Measurements from ENCODE around the gene JPH4. TPM values are rescaled to one million over a fixed set of nuclear protein-coding genes. Genes with fewer than 3 reads are reported as not detected.

JPH4 gene
- total RNA-seq, 1 experiment from 2014 or later = not detected

DNA sequence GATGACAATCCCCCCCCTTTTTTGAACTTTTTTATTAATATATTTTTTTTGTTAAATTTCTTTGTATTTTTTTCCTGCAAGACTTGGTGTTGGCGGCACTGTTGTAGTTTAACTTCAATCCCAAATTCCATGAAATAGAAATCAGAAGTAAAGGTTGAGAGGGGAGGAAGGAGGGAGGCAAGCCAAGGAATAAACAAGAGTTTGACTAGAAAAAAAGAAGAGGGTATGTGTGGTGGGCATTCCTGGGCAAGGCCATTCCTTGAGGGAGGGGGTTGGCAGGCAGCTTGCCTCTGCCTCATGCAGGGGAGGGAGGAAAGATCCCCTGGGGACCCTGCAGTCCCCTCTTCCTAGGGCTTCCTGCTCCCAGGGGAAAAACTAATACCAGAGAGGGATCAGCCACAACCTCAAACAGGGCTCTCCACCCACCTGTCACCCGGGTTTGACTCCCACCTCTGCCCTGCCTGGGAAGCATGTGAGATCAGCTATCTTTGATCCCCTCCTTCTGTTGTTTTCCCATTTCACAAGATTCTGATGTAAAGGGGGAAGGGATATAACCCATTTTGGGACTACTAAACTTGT, 10.5 kb downstream of the JPH4 start:
- H3K4me1 ChIP-seq (replicated peaks) = peaks cover 10% of the 10 kb centered on the region
- no peaks in the 10 kb centered on the region for H3K36me3 ChIP-seq
- H3K9me3 ChIP-seq (replicated peaks) = no peaks in the 10 kb centered on the region
- H3K27ac ChIP-seq = no peak overlapping the region
- DNase-seq (ENCODE audit: low read depth in 1 of 2, low spot score in 2 of 2) = no peak
- H3K27me3 ChIP-seq (replicated peaks) = no peaks in the 10 kb centered on the region; the same call in 1 of the 2 replicates
- H3K4me3 ChIP-seq = no peak overlapping the region

DNA sequence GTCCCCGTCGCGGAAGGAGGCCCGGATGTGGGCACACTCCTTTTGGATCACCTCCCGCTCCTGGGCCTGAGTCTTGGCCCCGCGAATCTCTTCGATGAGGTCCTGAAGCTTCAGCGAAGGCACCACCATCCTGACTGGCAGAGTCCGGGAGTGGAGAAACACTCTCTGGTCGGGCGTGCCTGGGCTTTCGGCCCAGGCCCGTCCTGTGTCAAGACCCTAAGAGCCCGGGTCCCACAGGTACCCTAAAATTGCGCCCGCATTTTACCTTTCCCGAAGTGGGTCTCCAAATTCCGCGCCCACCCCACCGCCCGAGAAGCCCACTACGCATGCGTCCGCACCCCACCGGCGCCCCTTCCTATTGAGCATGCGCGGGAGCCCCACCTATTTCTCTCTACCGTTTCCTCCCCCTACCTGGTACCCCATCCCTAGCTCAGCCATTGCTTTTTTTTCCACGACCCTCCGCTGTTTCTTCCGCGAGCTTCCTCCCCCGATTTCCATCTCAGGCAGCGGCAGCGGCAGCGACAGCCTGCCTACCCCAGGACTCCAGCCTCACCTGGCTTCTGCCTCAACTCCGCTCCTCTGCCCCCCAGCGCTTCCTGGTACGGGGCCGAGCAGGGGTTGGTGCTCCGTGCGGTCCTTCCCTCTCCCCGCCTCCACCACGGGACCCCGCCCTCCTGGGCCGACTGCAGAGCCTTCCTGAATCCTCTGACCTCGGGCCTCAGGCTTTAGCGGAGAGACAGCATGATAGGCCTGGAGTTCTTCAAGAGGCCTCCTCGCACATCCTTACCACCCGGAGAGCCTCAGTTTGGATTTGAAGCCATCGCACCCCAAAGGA, 11.2 kb downstream of the JPH4 start, which contains the start of gene AP1G2:
Gene AP1G2 (minus strand): TSS at position 606 of the 835 bp plus-strand sequence. CDS start 477 bp downstream, at position 129.
- peak within 1 kb of the TSS; percentile 36 for H3K4me3 ChIP-seq
- H3K9me3 ChIP-seq (replicated peaks) = no peaks in the 10 kb centered on the region
- H3K4me1 ChIP-seq (replicated peaks) = peaks cover 10% of the 10 kb centered on the region
- no peak within 1 kb of the TSS for H3K27ac ChIP-seq
- no peaks in the 10 kb centered on the region for H3K36me3 ChIP-seq
- no peaks in the 10 kb centered on the region; the same call in 1 of the 2 replicates for H3K27me3 ChIP-seq (replicated peaks)
- peak in 1 of 2 experiments; percentile 16 for DNase-seq (ENCODE audit: low read depth in 1 of 2, low spot score in 2 of 2)

DNA sequence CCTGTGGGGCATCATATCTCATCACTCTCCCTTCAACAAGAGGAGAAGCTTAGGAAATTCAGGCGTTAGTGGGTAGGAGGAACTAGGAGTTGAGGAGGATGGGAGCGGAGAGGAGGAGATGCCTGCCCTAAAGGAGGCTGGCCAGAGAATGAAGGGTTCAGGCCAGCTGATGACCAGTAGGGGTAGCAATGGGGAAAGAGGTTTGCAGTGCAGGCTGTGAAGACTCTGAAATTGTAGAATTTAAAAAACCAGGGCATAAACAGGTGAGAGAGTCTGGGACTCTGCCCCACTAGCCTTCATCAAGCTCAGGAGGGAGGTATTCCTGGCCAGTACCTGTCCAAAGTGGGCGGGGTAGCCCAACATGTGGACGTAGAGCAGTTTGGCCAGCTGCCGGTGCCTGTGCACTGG, 11.8 kb downstream of the JPH4 start:
- H3K4me1 ChIP-seq (replicated peaks) = peaks cover 10% of the 10 kb centered on the region
- no peak for DNase-seq (ENCODE audit: low read depth in 1 of 2, low spot score in 2 of 2)

DNA sequence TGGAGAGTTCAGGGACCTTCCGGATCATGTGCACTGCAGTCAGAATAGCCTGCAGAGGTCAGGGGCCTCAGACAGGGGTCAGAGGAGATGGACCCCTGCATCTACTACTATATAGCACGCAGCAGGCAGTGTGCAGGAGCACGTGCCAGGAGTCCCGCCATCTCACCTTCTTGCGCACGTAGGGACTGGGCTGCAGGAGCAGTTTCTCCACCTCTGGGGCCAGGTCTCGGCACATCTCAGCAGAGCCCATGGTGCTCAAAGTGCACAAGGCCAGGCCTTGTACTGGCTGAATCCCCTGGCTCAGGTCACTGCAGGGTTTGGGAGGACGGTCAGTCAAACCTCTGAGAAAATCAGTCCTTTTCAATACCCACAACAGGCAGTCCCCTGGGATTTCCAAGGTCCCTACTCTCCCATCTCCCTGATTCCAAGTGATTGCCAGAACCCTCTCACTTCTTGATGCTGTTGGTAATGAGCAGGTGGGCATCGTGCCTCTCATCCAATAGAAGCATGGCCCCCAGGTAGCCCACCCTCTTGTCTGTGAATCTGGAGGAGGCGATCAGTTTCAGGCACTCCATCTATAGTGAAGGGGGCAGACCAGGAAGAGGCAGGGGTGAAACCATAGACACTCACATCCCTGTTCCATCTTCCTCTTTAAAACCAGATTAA, 12.3 kb downstream of the JPH4 start:
- no peak overlapping the region for H3K27ac ChIP-seq
- H3K36me3 ChIP-seq = no peaks in the 10 kb centered on the region
- H3K27me3 ChIP-seq (replicated peaks) = no peaks in the 10 kb centered on the region
- H3K9me3 ChIP-seq (replicated peaks) = no peaks in the 10 kb centered on the region
- no peak overlapping the region for H3K4me3 ChIP-seq
- DNase-seq (ENCODE audit: low read depth in 1 of 2, low spot score in 2 of 2) = no peak
- peaks cover 10% of the 10 kb centered on the region for H3K4me1 ChIP-seq (replicated peaks)

More for the DNA sequence above, 11.8 kb downstream of the JPH4 start:
- no peaks in the 10 kb centered on the region for H3K27me3 ChIP-seq (replicated peaks)
- no peaks in the 10 kb centered on the region for H3K9me3 ChIP-seq (replicated peaks)
- no peaks in the 10 kb centered on the region for H3K36me3 ChIP-seq
- H3K4me3 ChIP-seq = peak overlapping the region; percentile 36
- no peak overlapping the region for H3K27ac ChIP-seq

DNA sequence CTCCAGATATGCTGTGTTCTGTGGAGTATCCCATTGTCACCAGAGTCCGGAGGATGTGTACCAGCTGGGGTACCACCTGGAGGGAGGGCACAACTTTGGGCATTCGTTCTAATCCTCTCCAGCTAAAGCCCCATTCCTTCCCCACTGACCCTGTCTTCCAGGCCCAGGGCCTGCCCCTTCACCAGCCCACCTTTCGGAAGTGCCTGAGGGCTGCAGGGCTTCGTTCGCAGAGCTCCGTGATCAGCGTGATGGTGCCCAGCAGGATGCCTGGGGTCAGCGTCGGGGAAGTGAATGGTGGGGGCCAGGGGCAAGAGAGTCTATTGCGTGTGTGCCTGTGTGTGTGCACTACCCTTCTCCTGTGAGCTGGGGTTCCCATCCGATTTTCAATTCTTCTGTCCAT, 13.0 kb downstream of the JPH4 start:
- no peak for DNase-seq (ENCODE audit: low read depth in 1 of 2, low spot score in 2 of 2)
- no peaks in the 10 kb centered on the region for H3K27me3 ChIP-seq (replicated peaks)
- no peak overlapping the region for H3K27ac ChIP-seq
- H3K4me3 ChIP-seq = no peak overlapping the region
- no peaks in the 10 kb centered on the region for H3K36me3 ChIP-seq
- peaks cover 10% of the 10 kb centered on the region for H3K4me1 ChIP-seq (replicated peaks)
- H3K9me3 ChIP-seq (replicated peaks) = no peaks in the 10 kb centered on the region

DNA sequence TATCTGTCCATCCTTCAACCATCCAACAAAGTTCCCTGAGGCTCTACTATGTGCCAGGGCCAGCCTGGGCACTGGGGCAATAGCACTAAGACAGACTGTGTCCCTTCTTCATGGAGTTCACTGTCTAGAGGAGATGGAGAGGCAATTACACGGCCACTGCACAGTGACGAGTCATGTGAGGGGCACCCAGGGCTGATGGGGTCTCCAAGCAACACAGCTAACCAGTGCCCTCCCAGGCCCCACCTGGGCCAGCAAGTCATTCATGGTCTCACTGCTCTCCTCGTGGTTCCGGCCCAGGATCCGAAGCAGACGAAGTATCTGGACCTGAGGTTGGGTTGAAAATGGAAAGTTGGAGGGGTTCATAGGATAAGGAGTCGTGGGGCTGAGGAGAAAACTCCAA, 13.7 kb downstream of the JPH4 start:
- Histone ChIP-seq H3K4me3 (no peak overlapping the region), H3K36me3 (no peaks in the 10 kb centered on the region), H3K4me1 (replicated peaks) (peaks cover 10% of the 10 kb centered on the region), H3K9me3 (replicated peaks) (no peaks in the 10 kb centered on the region), H3K27ac (no peak overlapping the region), H3K27me3 (replicated peaks) (no peaks in the 10 kb centered on the region)
- DNase-seq (ENCODE audit: low read depth in 1 of 2, low spot score in 2 of 2) = no peak

DNA sequence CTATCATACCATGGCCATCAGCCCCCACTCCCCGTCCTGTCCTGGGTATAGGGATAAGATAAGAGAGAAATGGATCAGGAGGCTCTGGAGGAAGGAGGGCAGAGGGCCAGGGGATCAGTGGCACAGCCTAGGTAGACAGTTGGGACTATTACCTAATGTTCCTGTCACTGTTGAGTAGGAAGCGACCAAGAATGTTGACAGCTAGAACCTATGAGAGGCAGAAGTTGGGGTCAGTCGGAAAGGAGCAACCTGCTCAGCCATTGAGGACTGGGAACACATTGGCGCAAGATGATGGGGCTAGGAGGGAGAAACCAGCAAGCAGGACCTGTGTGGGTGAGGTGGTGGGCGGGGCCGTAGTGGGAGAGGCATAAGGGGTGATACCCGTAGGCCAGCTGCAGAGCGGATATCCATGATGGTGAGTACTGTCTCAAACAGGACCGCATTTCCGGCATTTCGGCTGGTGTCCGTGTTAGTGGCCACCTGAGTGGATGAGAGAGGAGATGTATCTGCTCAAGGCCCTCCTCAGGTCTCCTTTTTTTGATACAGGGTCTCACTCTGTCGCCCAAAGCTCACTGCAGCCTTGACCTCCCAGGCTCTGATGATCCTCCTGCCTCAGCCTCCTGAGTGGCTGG, 14.3 kb downstream of the JPH4 start:
- peaks cover 10% of the 10 kb centered on the region for H3K4me1 ChIP-seq (replicated peaks)
- H3K36me3 ChIP-seq = no peaks in the 10 kb centered on the region
- no peaks in the 10 kb centered on the region for H3K27me3 ChIP-seq (replicated peaks)
- DNase-seq (ENCODE audit: low read depth in 1 of 2, low spot score in 2 of 2) = no peak
- no peak overlapping the region for H3K4me3 ChIP-seq
- H3K9me3 ChIP-seq (replicated peaks) = no peaks in the 10 kb centered on the region
- H3K27ac ChIP-seq = no peak overlapping the region

DNA sequence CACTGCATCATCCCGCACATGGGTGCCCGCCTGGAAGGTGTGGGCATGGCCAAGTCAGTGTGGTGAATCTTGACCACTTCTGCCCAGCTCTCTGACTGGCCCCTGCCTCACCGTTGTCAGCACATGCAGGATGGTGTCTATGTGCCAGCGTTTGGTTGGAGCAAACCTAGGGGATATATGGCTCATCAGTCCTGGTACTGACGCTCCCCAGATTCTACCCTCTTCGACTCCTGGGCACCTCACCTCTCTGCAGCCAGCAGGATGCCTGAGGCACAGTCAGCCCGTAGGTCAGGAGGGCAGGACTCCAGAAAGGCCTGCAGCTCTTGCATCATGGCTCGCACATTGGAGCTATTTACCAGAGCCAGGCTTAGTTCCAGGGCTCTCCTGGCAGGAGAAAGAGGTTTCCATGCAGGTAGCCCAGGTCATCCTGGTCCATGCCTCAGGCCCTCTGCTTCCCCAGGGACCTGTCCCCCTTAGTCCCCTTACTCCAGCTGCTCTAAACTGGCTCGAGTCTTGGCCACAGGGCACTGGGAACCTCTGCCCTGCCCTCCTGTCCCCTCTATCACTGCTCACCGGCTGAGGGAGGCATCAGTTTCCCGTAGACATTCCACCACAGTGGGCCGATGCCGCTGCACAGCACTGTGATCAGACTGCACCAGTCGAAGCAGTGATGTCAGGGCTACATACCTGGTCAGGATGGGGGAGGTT, 15.0 kb downstream of the JPH4 start:
- Histone ChIP-seq H3K4me1 (replicated peaks) (peaks cover 10% of the 10 kb centered on the region), H3K4me3 (no peak overlapping the region), H3K9me3 (replicated peaks) (no peaks in the 10 kb centered on the region), H3K36me3 (no peaks in the 10 kb centered on the region; the same call in 1 of the 2 replicates), H3K27me3 (replicated peaks) (no peaks in the 10 kb centered on the region), H3K27ac (no peak overlapping the region)
- DNase-seq (ENCODE audit: low read depth in 1 of 2, low spot score in 2 of 2) = no peak

DNA sequence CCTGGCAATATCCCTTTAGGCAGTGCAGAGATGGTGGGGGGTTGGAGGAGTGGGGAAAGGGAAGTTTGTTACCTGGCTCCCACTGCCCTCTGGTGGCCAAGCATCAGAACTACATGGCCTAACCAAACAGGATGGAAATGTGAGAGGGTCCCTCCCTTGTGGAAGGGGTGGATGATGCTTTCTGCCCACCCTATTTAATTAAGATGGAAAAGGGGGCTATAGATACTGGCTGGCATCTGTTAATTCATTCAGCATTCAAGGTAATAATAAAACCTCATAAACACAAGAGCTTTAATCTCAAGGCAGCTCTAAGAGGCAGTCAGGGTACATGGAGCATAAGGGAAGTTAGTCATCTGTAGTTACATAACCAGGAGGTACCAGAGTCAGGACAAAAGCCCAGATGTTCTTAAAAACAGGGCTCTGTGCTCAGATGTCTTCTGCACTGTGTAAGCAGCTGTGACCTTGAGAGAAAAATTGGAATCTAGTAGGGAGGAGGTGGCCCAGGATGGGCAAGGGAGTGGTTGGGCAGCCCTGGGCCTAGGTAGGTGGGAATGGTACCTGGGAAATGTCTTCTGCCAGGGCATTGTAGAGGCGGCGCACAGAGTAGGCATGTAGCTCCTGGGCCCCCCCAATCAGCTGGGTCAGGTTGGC, 15.6 kb downstream of the JPH4 start:
- H3K36me3 ChIP-seq = no peaks in the 10 kb centered on the region; the same call in 1 of the 2 replicates
- peak; percentile 27 to 57 for DNase-seq (ENCODE audit: low read depth in 1 of 2, low spot score in 2 of 2)
- no peaks in the 10 kb centered on the region for H3K27me3 ChIP-seq (replicated peaks)
- no peak overlapping the region for H3K27ac ChIP-seq
- peaks cover 10% of the 10 kb centered on the region for H3K4me1 ChIP-seq (replicated peaks)
- no peaks in the 10 kb centered on the region for H3K9me3 ChIP-seq (replicated peaks)
- no peak overlapping the region for H3K4me3 ChIP-seq

DNA sequence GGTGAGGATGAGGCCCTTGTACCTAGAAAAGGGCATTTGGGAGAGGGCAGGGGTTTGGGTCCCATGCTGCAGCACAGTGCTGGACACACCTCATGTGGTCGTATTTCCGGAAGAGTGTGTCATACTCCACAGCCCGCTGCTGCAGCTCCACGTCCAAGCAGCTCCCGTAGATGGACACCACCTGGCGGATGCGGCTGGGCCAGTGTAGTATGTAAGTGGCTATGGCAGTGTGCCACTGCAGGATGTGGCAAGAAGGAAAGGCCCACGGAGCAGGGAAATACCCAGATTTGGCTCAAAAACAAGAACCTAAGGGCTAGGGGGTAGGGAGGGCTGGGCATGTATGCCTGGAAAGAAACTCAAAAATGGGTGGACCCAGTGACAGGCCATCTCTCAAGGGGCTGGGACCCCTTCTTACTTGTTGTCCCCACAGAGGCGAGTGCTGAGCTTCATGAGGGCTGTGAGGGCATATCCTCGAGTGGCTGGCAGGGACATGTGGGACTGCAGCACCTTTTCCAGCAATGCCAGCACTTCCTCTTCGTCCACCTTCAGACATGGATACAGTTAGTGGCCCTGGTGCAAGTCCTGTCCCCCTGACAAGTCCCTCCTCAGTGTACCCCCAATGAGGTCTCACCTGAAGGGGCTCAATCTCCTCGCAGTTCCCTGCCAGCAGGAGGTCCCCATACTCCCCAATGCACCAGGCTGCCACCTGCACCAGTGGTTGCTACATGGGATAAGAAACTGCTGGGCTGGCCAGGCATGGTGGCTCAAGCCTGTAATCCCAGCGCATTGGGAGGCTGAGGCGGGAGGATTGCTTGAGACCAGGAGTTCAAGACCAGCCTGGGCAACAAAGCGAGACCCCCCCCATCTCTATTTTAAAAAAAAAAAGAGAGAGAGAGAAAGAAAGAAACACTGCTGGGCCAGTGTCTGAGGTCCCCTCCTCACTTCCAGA, 16.4 kb downstream of the JPH4 start:
- Histone ChIP-seq H3K9me3 (replicated peaks) (no peaks in the 10 kb centered on the region), H3K4me1 (replicated peaks) (peaks cover 4% of the 10 kb centered on the region), H3K36me3 (no peaks in the 10 kb centered on the region; the same call in 1 of the 2 replicates), H3K4me3 (no peak overlapping the region), H3K27me3 (replicated peaks) (no peaks in the 10 kb centered on the region), H3K27ac (no peak overlapping the region)
- DNase-seq (ENCODE audit: low read depth in 1 of 2, low spot score in 2 of 2) = no peak

DNA sequence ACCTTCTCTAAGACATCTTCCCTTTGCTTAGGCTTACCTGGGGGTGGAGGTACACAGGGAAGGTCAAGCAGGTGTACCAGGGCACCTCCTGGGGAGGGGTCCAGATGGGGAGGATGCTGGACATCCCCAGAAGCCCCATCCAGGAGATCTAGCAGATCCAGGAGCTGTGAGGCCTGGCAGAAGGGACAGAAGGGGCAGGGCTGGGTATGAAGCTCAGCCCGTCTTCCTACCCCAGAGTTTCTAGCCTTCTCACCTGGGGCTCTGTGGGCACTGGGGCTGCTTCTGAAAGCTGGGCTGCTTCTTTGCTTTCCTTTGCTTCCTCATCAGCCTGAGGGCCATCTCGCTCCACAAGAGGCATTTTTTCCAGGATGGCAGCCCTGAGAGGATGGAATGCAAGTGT, 17.3 kb downstream of the JPH4 start:
- no peak for DNase-seq (ENCODE audit: low read depth in 1 of 2, low spot score in 2 of 2)
- no peak overlapping the region for H3K4me3 ChIP-seq
- H3K36me3 ChIP-seq = no peaks in the 10 kb centered on the region; the same call in 1 of the 2 replicates
- H3K27me3 ChIP-seq (replicated peaks) = no peaks in the 10 kb centered on the region
- no peaks in the 10 kb centered on the region for H3K9me3 ChIP-seq (replicated peaks)
- H3K27ac ChIP-seq = no peak overlapping the region
- peaks cover 9% of the 10 kb centered on the region for H3K4me1 ChIP-seq (replicated peaks)

DNA sequence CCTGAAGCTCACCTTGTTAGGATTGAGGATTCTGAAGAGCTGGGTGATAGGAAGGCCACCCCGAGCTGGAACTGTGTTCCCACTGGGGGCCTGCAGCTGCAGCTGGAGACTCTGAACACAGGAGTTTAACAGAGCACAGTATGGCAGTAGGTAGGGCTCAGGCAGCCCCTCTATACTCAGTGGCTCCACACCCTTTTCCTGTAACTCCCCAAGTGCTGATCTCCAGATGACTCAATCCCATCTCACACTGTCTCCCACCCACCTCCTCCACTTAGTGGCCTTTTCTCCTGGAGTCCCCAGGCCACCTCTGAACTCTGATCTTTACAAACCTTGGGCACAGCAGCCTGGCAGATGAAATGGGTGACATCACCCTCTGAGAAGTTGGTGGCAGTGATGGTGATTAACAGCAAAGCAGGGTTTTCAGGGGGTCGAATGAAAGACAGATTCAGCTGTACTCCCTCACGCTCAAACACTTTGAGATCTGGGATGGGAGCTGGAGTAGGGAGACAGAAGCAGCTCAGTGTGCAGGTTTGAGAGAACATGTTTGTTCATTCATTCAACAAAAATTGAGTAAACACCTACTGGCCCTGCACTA, 18.6 kb downstream of the JPH4 start:
- H3K4me3 ChIP-seq = no peak overlapping the region
- H3K4me1 ChIP-seq (replicated peaks) = peaks cover 9% of the 10 kb centered on the region
- no peak overlapping the region for H3K27ac ChIP-seq
- H3K27me3 ChIP-seq (replicated peaks) = no peaks in the 10 kb centered on the region
- no peaks in the 10 kb centered on the region; the same call in 1 of the 2 replicates for H3K36me3 ChIP-seq
- DNase-seq (ENCODE audit: low read depth in 1 of 2, low spot score in 2 of 2) = no peak
- no peaks in the 10 kb centered on the region for H3K9me3 ChIP-seq (replicated peaks)

All from SJSA1 (cell line).